Pons (tissue), 1 donor: ENCODE measurements around the gene BHLHE23.
"Not testable (repeated sequence)": the region's sequence is repeated elsewhere in the genome, so short reads cannot be mapped to it uniquely, and the experiment has no call there.

ENCODE experiments used
- DNase-seq: peaks from one replicate; pipeline ENCODE4 v3.0.0-alpha.2; 2016; ENCODE audit warnings: low spot score

BHLHE23 gene

GRCh38 chr20:62960446-62961309, 46.1 kb downstream of the BHLHE23 start:
- DNase-seq = not testable (repeated sequence)

GRCh38 chr20:62959998-62960436, 46.7 kb downstream of the BHLHE23 start:
- no peak for DNase-seq

GRCh38 chr20:62959101-62959971, 47.4 kb downstream of the BHLHE23 start:
- no peak for DNase-seq

- no peak for DNase-seq
Observed at GRCh38 chr20:62958388-62959100, 48.2 kb downstream of the BHLHE23 start.

- DNase-seq = no peak
Observed at GRCh38 chr20:62957136-62958117, 49.3 kb downstream of the BHLHE23 start.

- no peak for DNase-seq
Observed at GRCh38 chr20:62956387-62957135, 50.2 kb downstream of the BHLHE23 start.
